Tibial nerve (tissue), 3 donors: ENCODE data around the gene PIAS3.

ENCODE experiments used
- POLR2A ChIP-seq, 2 donors: fragments of 450-650 bp; IDR thresholded peaks; one replicate each; pipeline ENCODE4 v1.6.1; 2017; ENCODE audit warnings: antibody characterized with exemption in 2 of 2, mild to moderate bottlenecking in 2 of 2, moderate library complexity in 2 of 2
- TF ChIP-seq, protein P1 (sequence below), 5 experiments: fragments of 200-600 bp in 3 of 5; fragments of 450-650 bp in 2 of 5; sonication (generic) in 3 of 5; IDR thresholded peaks; one replicate each; pipeline ENCODE4 v1.5.1; 2016 to 2019; ENCODE audit warnings: antibody characterized with exemption in 5 of 5, mild to moderate bottlenecking in 3 of 5, moderate library complexity in 2 of 5

DNA sequence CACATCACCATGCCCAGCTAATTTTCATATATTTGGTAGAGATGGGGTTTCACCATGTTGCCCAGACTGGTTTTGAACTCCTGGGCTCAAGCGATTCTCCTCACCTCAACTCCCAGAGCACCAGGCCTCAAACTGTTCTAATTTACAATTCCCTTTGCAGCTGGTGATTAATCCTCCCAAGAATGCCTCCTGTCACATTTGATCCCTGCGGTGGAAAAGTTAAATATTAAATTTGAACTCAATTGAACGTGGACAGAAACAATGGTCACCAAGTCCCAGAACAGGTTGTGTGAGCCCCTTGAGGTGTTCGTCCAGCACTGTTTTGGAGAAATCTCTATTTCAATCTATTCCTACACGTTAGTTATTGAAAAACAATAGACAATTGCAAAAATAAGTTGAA lies 28.8 kb upstream of the PIAS3 start:
- TF ChIP-seq, protein P1, sequence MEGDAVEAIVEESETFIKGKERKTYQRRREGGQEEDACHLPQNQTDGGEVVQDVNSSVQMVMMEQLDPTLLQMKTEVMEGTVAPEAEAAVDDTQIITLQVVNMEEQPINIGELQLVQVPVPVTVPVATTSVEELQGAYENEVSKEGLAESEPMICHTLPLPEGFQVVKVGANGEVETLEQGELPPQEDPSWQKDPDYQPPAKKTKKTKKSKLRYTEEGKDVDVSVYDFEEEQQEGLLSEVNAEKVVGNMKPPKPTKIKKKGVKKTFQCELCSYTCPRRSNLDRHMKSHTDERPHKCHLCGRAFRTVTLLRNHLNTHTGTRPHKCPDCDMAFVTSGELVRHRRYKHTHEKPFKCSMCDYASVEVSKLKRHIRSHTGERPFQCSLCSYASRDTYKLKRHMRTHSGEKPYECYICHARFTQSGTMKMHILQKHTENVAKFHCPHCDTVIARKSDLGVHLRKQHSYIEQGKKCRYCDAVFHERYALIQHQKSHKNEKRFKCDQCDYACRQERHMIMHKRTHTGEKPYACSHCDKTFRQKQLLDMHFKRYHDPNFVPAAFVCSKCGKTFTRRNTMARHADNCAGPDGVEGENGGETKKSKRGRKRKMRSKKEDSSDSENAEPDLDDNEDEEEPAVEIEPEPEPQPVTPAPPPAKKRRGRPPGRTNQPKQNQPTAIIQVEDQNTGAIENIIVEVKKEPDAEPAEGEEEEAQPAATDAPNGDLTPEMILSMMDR (IDR thresholded peaks at IDR 0.05), result no peak
- no peak for TF ChIP-seq POLR2A (IDR thresholded peaks at IDR 0.05)
